MCF 10A (cell line): ENCODE measurements around the gene AIM2. TPM values are rescaled to one million over a fixed set of nuclear protein-coding genes. Genes with fewer than 3 reads are reported as not detected.
"Not testable (repeated sequence)": the region's sequence is repeated elsewhere in the genome, so short reads cannot be mapped to it uniquely, and the experiment has no call there.

Source experiments
- BruUV-seq: library from RNA; stranded (reverse); fragments of 400-500 nt; replicated peaks from 2 replicates; lab custom pipeline; 2021; lab: Mats Ljungman, UMichigan
- CTCF ChIA-PET: fragments of 300-600 bp; sonication (Branson Sonifier 250); formaldehyde crosslinking; extraction: SDS; loops from one replicate; lab custom pipeline; 2021; ENCODE audit warnings: antibody characterized with exemption, inconsistent platforms; lab: Yijun Ruan, JAX
- POLR2A ChIA-PET: fragments of 300-600, 350-650 bp; sonication (Branson Sonifier 250); formaldehyde crosslinking; extraction: SDS; loops from one replicate; lab custom pipeline; 2020; ENCODE audit warnings: antibody characterized with exemption, inconsistent platforms; lab: Yijun Ruan, JAX
- DNase-seq: peaks from one replicate; pipeline ENCODE4 v3.0.0-alpha.2; 2018; ENCODE audit not compliant: unreplicated experiment
- H3K27ac Mint-ChIP-seq: one replicate; pipeline ENCODE4 v1.8.0; 2022; ENCODE audit warnings: mild to moderate bottlenecking, low read depth, mixed read lengths; ENCODE audit not compliant: unreplicated experiment
- H3K27me3 Mint-ChIP-seq: one replicate; pipeline ENCODE4 v1.8.0; 2022; ENCODE audit warnings: mixed read lengths; ENCODE audit not compliant: insufficient read depth, unreplicated experiment
- H3K36me3 Mint-ChIP-seq: one replicate; pipeline ENCODE4 v1.8.0; 2022; ENCODE audit warnings: mild to moderate bottlenecking, moderate library complexity, mixed read lengths; ENCODE audit not compliant: insufficient read depth, unreplicated experiment
- H3K4me1 Mint-ChIP-seq: one replicate; pipeline ENCODE4 v1.8.0; 2022; ENCODE audit warnings: mixed read lengths; ENCODE audit not compliant: insufficient read depth, unreplicated experiment
- H3K4me3 Mint-ChIP-seq: one replicate; pipeline ENCODE4 v1.8.0; 2022; ENCODE audit warnings: mild to moderate bottlenecking, moderate library complexity, mixed read lengths; ENCODE audit not compliant: unreplicated experiment
- H3K9me3 Mint-ChIP-seq: one replicate; pipeline ENCODE4 v1.8.0; 2022; ENCODE audit warnings: mixed read lengths; ENCODE audit not compliant: unreplicated experiment
- intact Hi-C: fragments of 100-400 bp; cut with micrococcal nuclease; formaldehyde crosslinking; loops from 2 replicates; pipeline ENCODE4 v1.14.1; 2022
- total RNA-seq: library from RNA; stranded (reverse); gene quantifications from 2 replicates; pipeline ENCODE4 v1.2.3, GENCODE V29; 2022
- TF ChIP-seq, protein P1 (sequence below): fragments of 200-600 bp; IDR thresholded peaks from one replicate; pipeline ENCODE4 v1.8.0; 2022; ENCODE audit warnings: antibody characterized with exemption, mild to moderate bottlenecking; ENCODE audit not compliant: unreplicated experiment

AIM2 gene
- total RNA-seq, 1 experiment from 2014 or later = not detected

DNA sequence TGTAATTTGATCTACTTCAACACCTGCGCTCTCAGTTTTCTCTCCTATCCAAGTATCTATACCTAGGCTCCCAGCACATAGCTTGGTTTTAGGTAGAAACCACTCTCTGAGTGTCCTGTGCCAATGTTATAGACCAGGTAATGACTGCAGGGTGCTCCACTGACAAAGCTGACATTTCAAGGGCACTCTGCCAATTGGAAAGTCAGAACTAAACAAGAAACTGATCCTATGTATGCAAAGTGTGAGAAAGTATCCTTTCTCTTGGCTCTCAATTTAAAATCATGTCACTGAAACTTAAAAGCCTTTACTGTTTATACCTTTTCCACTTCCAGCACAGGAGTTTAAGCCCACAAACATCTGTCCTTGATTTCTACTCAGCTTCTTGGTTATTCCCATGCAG, 45.0 kb upstream of the AIM2 start:
- Mint-ChIP-seq H3K4me1 (peaks cover 11% of the 10 kb centered on the region), H3K9me3 (no peaks in the 10 kb centered on the region), H3K36me3 (no peaks in the 10 kb centered on the region), H3K4me3 (no peak overlapping the region), H3K27ac (no peak overlapping the region), H3K27me3 (no peaks in the 10 kb centered on the region)
- no TSS peak for BruUV-seq
- intact Hi-C loops = no loop called here
- POLR2A ChIA-PET = interaction anchor here (0.6 to 1.4 kb wide), 5 partner anchors 30 to 1184 kb away, joined by 3 to 4 read pairs (median 3); no protein-coding TSS in a partner anchor
- TF ChIP-seq, protein P1, sequence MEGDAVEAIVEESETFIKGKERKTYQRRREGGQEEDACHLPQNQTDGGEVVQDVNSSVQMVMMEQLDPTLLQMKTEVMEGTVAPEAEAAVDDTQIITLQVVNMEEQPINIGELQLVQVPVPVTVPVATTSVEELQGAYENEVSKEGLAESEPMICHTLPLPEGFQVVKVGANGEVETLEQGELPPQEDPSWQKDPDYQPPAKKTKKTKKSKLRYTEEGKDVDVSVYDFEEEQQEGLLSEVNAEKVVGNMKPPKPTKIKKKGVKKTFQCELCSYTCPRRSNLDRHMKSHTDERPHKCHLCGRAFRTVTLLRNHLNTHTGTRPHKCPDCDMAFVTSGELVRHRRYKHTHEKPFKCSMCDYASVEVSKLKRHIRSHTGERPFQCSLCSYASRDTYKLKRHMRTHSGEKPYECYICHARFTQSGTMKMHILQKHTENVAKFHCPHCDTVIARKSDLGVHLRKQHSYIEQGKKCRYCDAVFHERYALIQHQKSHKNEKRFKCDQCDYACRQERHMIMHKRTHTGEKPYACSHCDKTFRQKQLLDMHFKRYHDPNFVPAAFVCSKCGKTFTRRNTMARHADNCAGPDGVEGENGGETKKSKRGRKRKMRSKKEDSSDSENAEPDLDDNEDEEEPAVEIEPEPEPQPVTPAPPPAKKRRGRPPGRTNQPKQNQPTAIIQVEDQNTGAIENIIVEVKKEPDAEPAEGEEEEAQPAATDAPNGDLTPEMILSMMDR = no peak
- CTCF ChIA-PET = interaction anchor here (1.0 to 5.8 kb wide), 4 partner anchors 11 to 884 kb away, joined by 3 to 55 read pairs (median 3); no protein-coding TSS in a partner anchor
- peak; percentile 40 for DNase-seq

DNA sequence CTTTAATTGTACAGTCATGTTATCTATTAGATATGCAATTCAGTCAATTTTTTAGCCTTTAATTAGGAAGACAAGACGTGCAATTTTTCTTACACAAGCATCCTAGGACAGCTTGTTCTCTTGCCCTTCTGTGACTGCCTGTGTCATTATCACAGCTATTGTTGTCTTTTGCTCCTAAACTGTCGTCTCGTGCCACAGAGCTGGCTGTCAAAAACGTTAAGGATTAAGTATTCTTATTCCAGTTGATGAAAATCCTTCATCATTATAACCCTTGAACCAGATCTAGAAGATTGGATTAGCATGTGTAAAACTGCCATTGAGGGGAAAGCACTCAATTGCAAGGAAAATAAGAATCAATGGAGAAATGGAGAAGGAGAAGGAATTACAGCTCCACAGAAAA, 43.8 kb upstream of the AIM2 start:
- no TSS peak for BruUV-seq
- intact Hi-C loops = no loop called here
- H3K9me3 Mint-ChIP-seq = no peaks in the 10 kb centered on the region
- no peak overlapping the region for H3K27ac Mint-ChIP-seq
- H3K36me3 Mint-ChIP-seq = no peaks in the 10 kb centered on the region
- H3K4me3 Mint-ChIP-seq = no peak overlapping the region
- ChIA-PET POLR2A (interaction anchor here (1.4 kb wide), 1 partner anchor 29 kb away, joined by 4 read pairs; no protein-coding TSS in a partner anchor), CTCF (interaction anchor here (0.5 to 5.8 kb wide), 9 partner anchors 9 to 1260 kb away, joined by 3 to 55 read pairs (median 3); no protein-coding TSS in a partner anchor)
- H3K4me1 Mint-ChIP-seq = peaks cover 11% of the 10 kb centered on the region
- TF ChIP-seq, protein P1 = no peak
- H3K27me3 Mint-ChIP-seq = no peaks in the 10 kb centered on the region
- no peak for DNase-seq

GRCh38 chr1:159113596-159114433, 37.2 kb upstream of the AIM2 start:
- no TSS peak for BruUV-seq
- ChIA-PET POLR2A (interaction anchor here (0.6 to 1.4 kb wide), 7 partner anchors 9 to 31 kb away, joined by 3 to 5 read pairs (median 3); no protein-coding TSS in a partner anchor), CTCF (interaction anchor here (0.5 to 1.7 kb wide), 14 partner anchors 8 to 989 kb away, joined by 3 to 12 read pairs (median 4); no protein-coding TSS in a partner anchor)
- DNase-seq = peak; percentile 11
- Mint-ChIP-seq H3K9me3 (no peaks in the 10 kb centered on the region), H3K4me1 (peaks cover 7% of the 10 kb centered on the region), H3K27ac (no peak overlapping the region), H3K4me3 (no peak overlapping the region), H3K27me3 (no peaks in the 10 kb centered on the region), H3K36me3 (no peaks in the 10 kb centered on the region)
- TF ChIP-seq, protein P1 = no peak
- intact Hi-C loops = no loop called here

DNA sequence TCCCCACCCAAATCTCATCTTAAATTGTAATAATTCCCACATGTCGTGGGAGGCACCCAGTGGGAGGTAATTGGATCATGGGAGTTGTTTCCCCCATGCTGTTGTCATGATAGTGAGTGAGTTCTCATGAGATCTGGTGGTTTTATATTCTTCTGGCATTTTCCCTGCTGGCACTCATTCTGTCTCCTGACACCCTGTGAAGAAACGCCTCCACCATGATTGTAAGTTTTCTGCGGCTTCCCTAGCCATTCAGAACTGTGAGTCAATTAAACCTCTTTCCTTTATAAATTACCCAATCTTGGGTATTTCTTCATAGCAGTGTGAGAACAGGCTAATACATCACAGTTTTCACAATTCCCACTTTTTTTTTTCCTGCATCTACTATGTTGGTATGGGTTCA, 26.5 kb upstream of the AIM2 start:
- H3K36me3 Mint-ChIP-seq, BruUV-seq, H3K9me3 Mint-ChIP-seq, H3K4me1 Mint-ChIP-seq, H3K4me3 Mint-ChIP-seq, intact Hi-C loops, H3K27ac Mint-ChIP-seq: not testable (repeated sequence)
- CTCF ChIA-PET = interaction anchor here (0.5 to 1.1 kb wide), 4 partner anchors 31 to 1140 kb away, joined by 3 to 4 read pairs (median 3); no protein-coding TSS in a partner anchor
- POLR2A ChIA-PET = interaction anchor here (0.5 to 1.0 kb wide), 2 partner anchors 11 to 630 kb away, joined by 3 read pairs; no protein-coding TSS in a partner anchor
- peaks cover 19% of the 10 kb centered on the region for H3K27me3 Mint-ChIP-seq
- peak; percentile 90 for DNase-seq
